ENCODE measurements around the gene TNS3. TPM values are rescaled to one million over a fixed set of nuclear protein-coding genes. Genes with fewer than 3 reads are reported as not detected.
A peak's percentile ranks its signal among the peaks of the same experiment; 100 is the strongest.

Gene TNS3
- total RNA-seq, 4 donors from 2014 or later = 70.9 to 112 (median 98.6) TPM

DNA sequence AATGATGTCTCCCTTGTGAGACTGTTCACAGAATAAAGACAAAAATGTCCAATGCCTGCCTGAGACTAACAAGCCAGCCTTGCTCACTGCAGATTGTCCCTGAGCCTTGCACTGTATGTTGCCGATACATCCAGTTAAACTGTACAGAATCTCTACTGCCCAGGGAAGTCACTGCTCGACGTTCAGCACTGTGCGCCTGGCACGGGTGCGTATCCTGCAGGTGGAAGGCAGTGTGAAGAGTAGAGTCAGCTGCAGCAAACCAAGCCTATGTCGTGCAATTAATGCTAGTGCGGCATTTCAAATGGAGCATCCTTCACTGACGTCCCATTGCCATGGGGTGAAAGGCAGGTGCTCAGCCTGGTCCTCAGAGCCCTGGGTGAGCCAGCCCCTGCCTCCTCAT is 132.9 kb downstream of the TNS3 start:
- TF ChIP-seq, protein P1, sequence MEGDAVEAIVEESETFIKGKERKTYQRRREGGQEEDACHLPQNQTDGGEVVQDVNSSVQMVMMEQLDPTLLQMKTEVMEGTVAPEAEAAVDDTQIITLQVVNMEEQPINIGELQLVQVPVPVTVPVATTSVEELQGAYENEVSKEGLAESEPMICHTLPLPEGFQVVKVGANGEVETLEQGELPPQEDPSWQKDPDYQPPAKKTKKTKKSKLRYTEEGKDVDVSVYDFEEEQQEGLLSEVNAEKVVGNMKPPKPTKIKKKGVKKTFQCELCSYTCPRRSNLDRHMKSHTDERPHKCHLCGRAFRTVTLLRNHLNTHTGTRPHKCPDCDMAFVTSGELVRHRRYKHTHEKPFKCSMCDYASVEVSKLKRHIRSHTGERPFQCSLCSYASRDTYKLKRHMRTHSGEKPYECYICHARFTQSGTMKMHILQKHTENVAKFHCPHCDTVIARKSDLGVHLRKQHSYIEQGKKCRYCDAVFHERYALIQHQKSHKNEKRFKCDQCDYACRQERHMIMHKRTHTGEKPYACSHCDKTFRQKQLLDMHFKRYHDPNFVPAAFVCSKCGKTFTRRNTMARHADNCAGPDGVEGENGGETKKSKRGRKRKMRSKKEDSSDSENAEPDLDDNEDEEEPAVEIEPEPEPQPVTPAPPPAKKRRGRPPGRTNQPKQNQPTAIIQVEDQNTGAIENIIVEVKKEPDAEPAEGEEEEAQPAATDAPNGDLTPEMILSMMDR (IDR thresholded peaks at IDR 0.05) = no peak
- ATAC-seq (ENCODE audit: low FRiP score) = no peak
- no peak for DNase-seq (ENCODE audit: low spot score)

DNA sequence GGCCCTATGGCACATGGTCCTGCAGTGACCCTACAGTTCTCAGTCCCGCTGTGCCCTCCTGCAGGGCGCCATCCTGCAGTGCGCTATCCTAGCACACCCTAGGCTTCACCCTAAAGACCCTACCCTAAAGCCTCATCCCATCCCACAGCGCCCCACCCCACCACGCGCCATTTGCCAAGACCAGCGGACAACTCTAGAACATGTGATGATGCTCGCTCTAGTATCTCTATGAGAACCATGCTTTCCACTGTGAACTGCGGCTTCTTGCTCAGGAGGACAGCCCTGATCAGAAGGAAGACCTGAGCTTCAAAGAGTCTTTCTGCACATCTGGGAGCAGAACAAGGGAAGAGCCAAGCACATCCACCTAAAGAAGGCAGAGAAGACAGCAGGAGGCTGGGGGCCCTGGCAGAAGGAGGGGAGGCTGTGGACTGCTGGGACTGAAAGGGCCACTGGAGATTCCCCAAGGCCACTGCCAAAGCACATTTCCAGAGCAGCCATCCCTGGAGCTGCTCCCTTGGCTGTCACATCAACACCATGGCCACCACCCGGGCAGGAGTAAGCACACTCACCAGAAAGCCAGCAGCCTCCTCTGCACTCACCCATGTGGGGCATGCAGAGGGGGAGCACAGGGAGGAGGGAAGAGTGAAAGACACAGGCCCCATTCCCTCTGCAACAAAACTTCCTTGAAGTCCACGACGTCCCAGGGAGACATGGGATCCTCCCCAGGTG is 134.1 kb downstream of the TNS3 start:
- DNase-seq (ENCODE audit: low spot score) (no peak), ATAC-seq (ENCODE audit: low FRiP score) (no peak)
- TF ChIP-seq, protein P1 (IDR thresholded peaks at IDR 0.05) = no peak

DNA sequence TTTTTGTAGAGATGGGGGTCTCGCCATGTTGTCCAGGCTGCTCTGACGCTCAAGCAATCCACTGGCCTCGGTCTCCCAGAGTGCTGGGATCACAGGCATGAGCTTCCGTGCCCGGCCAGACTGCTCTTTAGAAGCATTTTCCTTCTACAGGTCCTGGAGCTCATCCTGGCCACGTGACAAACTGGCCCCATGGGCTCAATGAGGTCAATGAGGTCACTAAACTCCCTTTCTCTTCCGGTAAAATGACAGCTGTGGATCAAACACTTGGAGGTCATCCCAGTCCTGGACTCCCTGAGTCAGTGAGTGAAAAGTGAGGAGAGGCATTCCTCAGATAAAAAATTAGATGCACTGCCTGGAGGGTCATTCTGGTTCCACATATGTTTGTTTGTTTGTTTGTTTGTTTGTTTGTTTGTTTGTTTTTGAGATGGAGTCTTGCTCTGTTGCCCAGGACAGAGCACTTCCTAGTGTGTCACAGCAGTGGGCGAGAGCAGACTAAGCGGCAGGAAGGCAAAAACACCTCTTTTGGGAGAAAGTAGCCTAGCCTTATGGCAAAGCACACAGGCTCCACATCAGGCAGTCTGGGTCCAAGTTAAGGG is 134.9 kb downstream of the TNS3 start:
- ATAC-seq (ENCODE audit: low FRiP score) = no peak
- DNase-seq (ENCODE audit: low spot score) = peak; percentile 11
- TF ChIP-seq, protein P1 (IDR thresholded peaks at IDR 0.05) = no peak

DNA sequence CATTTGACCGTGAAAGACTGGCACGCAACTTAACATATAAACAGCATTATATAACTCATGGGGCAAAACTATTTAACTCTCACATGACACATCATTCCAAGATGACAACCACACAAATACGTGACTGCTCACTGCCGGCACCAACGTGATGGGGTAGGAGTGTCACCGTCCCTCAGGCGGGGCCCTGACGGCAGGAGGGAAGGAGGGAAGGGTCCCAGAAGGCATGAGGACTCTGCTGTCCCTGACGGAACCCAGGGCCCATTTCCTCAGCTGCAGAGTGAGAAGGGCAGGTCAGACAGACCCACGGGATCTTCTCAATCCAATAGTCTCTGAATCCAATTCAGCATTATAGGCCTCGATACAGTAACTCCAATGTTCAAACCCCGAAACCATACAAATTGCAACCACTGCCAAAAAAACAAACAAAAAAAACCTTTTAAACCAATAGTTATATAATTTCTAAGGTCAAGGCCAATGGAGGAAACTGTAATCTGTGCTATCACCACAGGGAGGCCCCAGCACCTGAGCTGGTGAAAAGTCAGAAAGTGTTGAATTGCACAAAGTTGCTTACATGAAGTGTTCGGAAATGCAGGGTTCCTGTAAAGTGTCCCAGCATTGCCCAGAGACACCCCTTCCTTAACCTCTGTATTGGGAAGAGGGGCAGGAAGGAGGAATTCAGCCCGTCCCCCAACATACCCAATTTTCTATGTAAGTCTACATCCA is 137.4 kb downstream of the TNS3 start:
- DNase-seq (ENCODE audit: low spot score) = no peak
- ATAC-seq (ENCODE audit: low FRiP score) = no peak
- TF ChIP-seq, protein P1 (IDR thresholded peaks at IDR 0.05) = no peak

DNA sequence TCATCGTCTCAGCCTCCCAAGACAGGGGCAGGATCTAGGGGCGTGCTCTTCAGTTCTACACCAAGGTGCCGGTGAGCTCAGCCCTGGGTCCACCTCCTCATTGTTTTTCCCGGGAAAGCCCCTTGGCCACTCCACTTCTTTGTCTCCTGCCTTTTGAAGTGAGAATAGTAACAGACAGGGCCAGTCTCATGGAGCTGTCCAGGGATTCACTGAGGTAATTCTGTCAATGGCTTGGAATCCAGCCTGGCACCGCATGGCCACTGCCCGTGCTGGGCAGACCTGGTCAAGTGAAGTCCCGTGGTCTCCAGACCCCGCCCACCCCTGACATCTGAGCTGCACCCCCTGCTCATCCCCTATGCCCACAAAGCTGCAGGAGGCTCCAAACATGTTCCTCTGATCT is 138.9 kb downstream of the TNS3 start:
- DNase-seq (ENCODE audit: low spot score) = no peak
- TF ChIP-seq, protein P1 (IDR thresholded peaks at IDR 0.05) = no peak
- no peak for ATAC-seq (ENCODE audit: low FRiP score)

DNA sequence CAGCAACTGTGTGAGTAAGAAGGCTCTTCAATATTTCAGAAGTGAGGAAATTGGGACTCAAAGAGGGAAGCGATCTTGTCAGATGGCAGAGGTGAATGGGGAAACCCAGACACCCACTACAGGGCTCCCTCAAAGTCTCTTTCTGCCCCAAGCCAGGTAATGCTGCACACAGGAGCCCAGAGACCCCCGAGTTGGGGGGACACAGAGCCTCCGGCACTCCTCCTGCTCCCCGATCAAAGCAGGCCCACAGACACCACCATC is 139.4 kb downstream of the TNS3 start:
- TF ChIP-seq, protein P1 (IDR thresholded peaks at IDR 0.05) = no peak
- DNase-seq (ENCODE audit: low spot score) (no peak), ATAC-seq (ENCODE audit: low FRiP score) (no peak)

All from omental fat pad (tissue), 4 donors.